IMR-90 (cell line): ENCODE results near the gene NKPD1. TPM values are rescaled to one million over a fixed set of nuclear protein-coding genes. Genes with fewer than 3 reads are reported as not detected.
A peak's percentile ranks its signal among the peaks of the same experiment; 100 is the strongest.

Experiments used
- ATAC-seq: fragments of 200-7000 bp; cut with Tn5 transposase; 2 replicates; pipeline ENCODE4 v1.9.1; 2020; ENCODE audit warnings: low read depth, mild to moderate bottlenecking, moderate library complexity
- BruUV-seq: library from RNA; stranded (reverse); fragments of 400-500 nt; replicated peaks from 2 replicates; lab custom pipeline; 2021; lab: Mats Ljungman, UMichigan
- CTCF ChIA-PET: fragments of 300-600 bp; formaldehyde crosslinking; extraction: SDS; loops from one replicate; lab custom pipeline; 2021; ENCODE audit warnings: antibody characterized with exemption; lab: Yijun Ruan, JAX
- POLR2A ChIA-PET: fragments of 300-600 bp; sonication (Branson Sonifier 250); formaldehyde crosslinking; loops from one replicate; lab custom pipeline; 2022; ENCODE audit warnings: antibody characterized with exemption; ENCODE audit not compliant: unreplicated experiment; lab: Charles Lee
- DNase-seq: peaks from one replicate; pipeline ENCODE4 v3.0.0; 2013
- H2AFZ ChIP-seq: replicated peaks from 2 replicates; pipeline ENCODE3; 2013; ENCODE audit warnings: low read length, mild to moderate bottlenecking; ENCODE audit not compliant: poor library complexity
- H2AK5ac ChIP-seq: 2 replicates; pipeline ENCODE4 v1.6.1; 2013; ENCODE audit warnings: low read depth, low read length, inconsistent platforms
- H2AK9ac ChIP-seq: replicated peaks from 2 replicates; pipeline ENCODE3; 2013; ENCODE audit warnings: mild to moderate bottlenecking, low read depth, low read length, moderate library complexity; ENCODE audit not compliant: poor library complexity
- H2BK120ac ChIP-seq: 2 replicates; pipeline ENCODE4 v1.6.1; 2013; ENCODE audit warnings: low read depth, low read length, inconsistent platforms
- H2BK15ac ChIP-seq: 3 replicates; pipeline ENCODE4 v1.6.1; 2013; ENCODE audit warnings: low read depth, low read length, inconsistent platforms
- H2BK20ac ChIP-seq: 2 replicates; pipeline ENCODE4 v1.6.1; 2013; ENCODE audit warnings: low read depth, mild to moderate bottlenecking, inconsistent platforms, low read length, moderate library complexity
- H2BK5ac ChIP-seq: 2 replicates; pipeline ENCODE4 v1.6.1; 2013; ENCODE audit warnings: mild to moderate bottlenecking, low read depth, low read length, inconsistent platforms; ENCODE audit not compliant: poor library complexity, severe bottlenecking
- H3K14ac ChIP-seq: replicated peaks from 2 replicates; pipeline ENCODE4 v1.6.1; 2013; ENCODE audit warnings: low read depth, low read length, inconsistent platforms
- H3K18ac ChIP-seq: 2 replicates; pipeline ENCODE4 v1.6.1; 2013; ENCODE audit warnings: low read depth, low read length, control low read depth
- H3K23ac ChIP-seq: 2 replicates; pipeline ENCODE4 v1.6.1; 2013; ENCODE audit warnings: low read depth, low read length, inconsistent platforms
- H3K27ac ChIP-seq: 2 replicates; pipeline ENCODE4 v1.5.1; 2013; ENCODE audit warnings: mild to moderate bottlenecking, control low read depth, low read length; ENCODE audit not compliant: insufficient read depth
- H3K27me3 ChIP-seq: 2 replicates; pipeline ENCODE4 v1.6.1; 2013; ENCODE audit warnings: low read length; ENCODE audit not compliant: control insufficient read depth, insufficient read depth
- H3K36me3 ChIP-seq: 2 replicates; pipeline ENCODE4 v1.6.1; 2013; ENCODE audit warnings: low read length, mixed read lengths; ENCODE audit not compliant: control insufficient read depth, insufficient read depth
- H3K4ac ChIP-seq: 2 replicates; pipeline ENCODE4 v1.6.1; 2013; ENCODE audit warnings: low read depth, low read length, inconsistent platforms
- H3K4me1 ChIP-seq: 2 replicates; pipeline ENCODE4 v1.6.1; 2013; ENCODE audit warnings: low read length, mixed read lengths; ENCODE audit not compliant: control insufficient read depth, insufficient read depth
- H3K4me2 ChIP-seq: 2 replicates; pipeline ENCODE4 v1.6.1; 2013; ENCODE audit warnings: low read depth, mild to moderate bottlenecking, control low read depth, low read length, moderate library complexity
- H3K4me3 ChIP-seq: 2 replicates; pipeline ENCODE4 v1.5.1; 2013; ENCODE audit warnings: low read depth, mild to moderate bottlenecking, control low read depth, low read length, moderate library complexity; ENCODE audit not compliant: insufficient read depth
- H3K56ac ChIP-seq: 2 replicates; pipeline ENCODE4 v1.6.1; 2013; ENCODE audit warnings: low read length, inconsistent platforms; ENCODE audit not compliant: insufficient read depth; ENCODE audit errors: extremely low read depth
- H3K79me1 ChIP-seq, 2 experiments: 2 replicates each; pipeline ENCODE4 v1.6.1; 2013; ENCODE audit warnings: low read length in 2 of 2, inconsistent platforms in 1 of 2, low read depth in 1 of 2
- H3K9ac ChIP-seq: 2 replicates; pipeline ENCODE4 v1.6.1; 2013; ENCODE audit warnings: low read depth, low read length, control low read depth
- H3K9me1 ChIP-seq: 2 replicates; pipeline ENCODE4 v1.6.1; 2013; ENCODE audit warnings: low read length, inconsistent platforms; ENCODE audit not compliant: insufficient read depth
- H3K9me3 ChIP-seq: 2 replicates; pipeline ENCODE4 v1.6.1; 2013; ENCODE audit warnings: low read length; ENCODE audit not compliant: control insufficient read depth, insufficient read depth
- H4K20me1 ChIP-seq: 2 replicates; pipeline ENCODE4 v1.6.1; 2013; ENCODE audit warnings: low read length, inconsistent platforms; ENCODE audit not compliant: insufficient read depth
- H4K5ac ChIP-seq: 2 replicates; pipeline ENCODE4 v1.6.1; 2013; ENCODE audit warnings: mild to moderate bottlenecking, low read depth, low read length, control low read depth
- H4K8ac ChIP-seq, 2 experiments: 2 replicates each; pipeline ENCODE4 v1.6.1; 2013; ENCODE audit warnings: low read depth in 2 of 2, low read length in 2 of 2, control low read depth in 1 of 2, inconsistent platforms in 1 of 2
- H4K91ac ChIP-seq: 2 replicates; pipeline ENCODE4 v1.6.1; 2013; ENCODE audit warnings: low read depth, low read length, inconsistent platforms; ENCODE audit not compliant: insufficient read depth
- NFE2L2 ChIP-seq: fragments of 150-350 bp; IDR thresholded peaks from 2 replicates; pipeline ENCODE4 v1.6.1; 2016; ENCODE audit warnings: low read depth, mild to moderate bottlenecking, low read length
- RFX5 ChIP-seq: IDR thresholded peaks from 2 replicates; pipeline ENCODE4 v1.8.0; 2012; ENCODE audit warnings: low read depth, mild to moderate bottlenecking, low read length, moderate library complexity
- WGBS, 2 experiments: methylation state at CpG; one replicate each; pipeline versions ENCODE4 v1.1.5 to v1.1.7; 2013; ENCODE audit warnings: missing lambda C conversion rate in 2 of 2; ENCODE audit not compliant: insufficient read length in 1 of 2; ENCODE audit errors: extremely low coverage in 2 of 2; 5-methylcytosine and 5-hydroxymethylcytosine counted together
- dilution Hi-C: fragments of 300-500 bp; cut with HindIII; formaldehyde crosslinking; loops from one replicate; pipeline ENCODE4 v1.14.3; 2018; ENCODE audit warnings: low sequenced_read_pairs; ENCODE audit not compliant: unreplicated experiment
- in situ Hi-C: fragments of 300-500 bp; cut with MboI; formaldehyde crosslinking; loops from 3 replicates; pipeline ENCODE4 v1.14.3; 2019; ENCODE audit warnings: low sequenced_read_pairs, inconsistent platforms, mixed read lengths
- intact Hi-C: fragments of 100-400 bp; cut with micrococcal nuclease; formaldehyde crosslinking; loops from 2 replicates; pipeline ENCODE4 v1.10.0; 2022
- polyA plus RNA-seq, 3 experiments: library from polyadenylated mRNA; depleted of rRNA; stranded (reverse); fragments of >200 nt; gene quantifications; 2 replicates each; pipeline ENCODE4 v1.2.3, GENCODE V29; 2012; ENCODE audit warnings: low replicate concordance in 1 of 3
- total RNA-seq: library from RNA; depleted of rRNA; stranded (reverse); fragments of >200 nt; gene quantifications from 2 replicates; pipeline ENCODE4 v1.2.3, GENCODE V29; 2012
- TF ChIP-seq, protein P1 (sequence below): conservative IDR thresholded peaks from 2 replicates; pipeline ENCODE4 v1.5.1; 2012; ENCODE audit warnings: mild to moderate bottlenecking, low read depth, low read length, improper control_type of control experiment

The NKPD1 gene
- total and polyA plus RNA-seq, 2 of the 4 experiments (the other 2 are of a cell fraction), result under 0.01 to 0.09 TPM

DNA sequence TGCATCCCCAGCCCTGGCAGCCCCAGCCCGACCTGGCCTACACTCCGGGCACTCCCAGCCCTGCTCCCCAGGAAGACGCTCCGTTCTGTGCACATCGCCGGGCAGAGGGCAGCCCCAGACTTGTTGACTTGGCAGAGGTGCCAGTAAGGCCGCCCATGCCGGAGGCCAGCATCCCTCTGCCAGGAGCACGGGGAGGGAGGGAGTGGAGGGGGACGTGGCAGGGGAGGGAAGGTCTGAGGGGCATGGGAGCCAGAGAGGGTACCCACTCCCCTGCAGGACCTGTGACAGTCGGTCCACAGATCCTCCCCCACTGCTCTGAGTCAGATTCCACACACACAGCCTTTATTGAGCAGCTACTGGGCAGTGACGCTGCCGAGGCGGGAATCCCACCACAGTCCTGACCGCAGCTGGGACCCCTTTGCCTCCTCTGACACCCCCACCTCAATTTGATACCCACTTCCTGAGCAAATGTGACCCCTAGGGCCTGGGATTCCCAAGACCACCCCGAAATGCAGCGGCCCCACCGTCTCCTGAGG, 1.9 kb upstream of the NKPD1 start:
- Histone ChIP-seq H4K91ac (no peak overlapping the region), H3K4me1 (peaks cover 2% of the 10 kb centered on the region; the same call in 1 of the 2 replicates), H3K14ac (no peak overlapping the region), H2AFZ (peak overlapping the region; percentile 29), H4K20me1 (peaks cover 5% of the 10 kb centered on the region; the same call in 1 of the 2 replicates), H2AK5ac (no peak overlapping the region), H2BK120ac (no peak overlapping the region), H3K56ac (no peak overlapping the region), H4K5ac (no peak overlapping the region), H2AK9ac (no peak overlapping the region), H3K9ac (no peak overlapping the region), H3K27me3 (peaks cover 22% of the 10 kb centered on the region), H2BK15ac (no peak overlapping the region), H4K8ac (no peak overlapping the region), H3K4ac (no peak overlapping the region), H3K4me2 (no peak overlapping the region), H3K79me1 (no peaks in the 10 kb centered on the region), H3K36me3 (no peaks in the 10 kb centered on the region), H2BK5ac (no peak overlapping the region), H3K9me3 (no peaks in the 10 kb centered on the region), H3K9me1 (no peaks in the 10 kb centered on the region), H3K18ac (no peak overlapping the region), H3K23ac (no peak overlapping the region), H2BK20ac (no peak overlapping the region), H3K4me3 (no peak overlapping the region), H3K27ac (no peak overlapping the region)
- ChIA-PET POLR2A (no interaction called here), CTCF (interaction anchor here (0.6 kb wide), 1 partner anchor 86 kb away, joined by 3 read pairs; no protein-coding TSS in a partner anchor)
- TF ChIP-seq, protein P1, sequence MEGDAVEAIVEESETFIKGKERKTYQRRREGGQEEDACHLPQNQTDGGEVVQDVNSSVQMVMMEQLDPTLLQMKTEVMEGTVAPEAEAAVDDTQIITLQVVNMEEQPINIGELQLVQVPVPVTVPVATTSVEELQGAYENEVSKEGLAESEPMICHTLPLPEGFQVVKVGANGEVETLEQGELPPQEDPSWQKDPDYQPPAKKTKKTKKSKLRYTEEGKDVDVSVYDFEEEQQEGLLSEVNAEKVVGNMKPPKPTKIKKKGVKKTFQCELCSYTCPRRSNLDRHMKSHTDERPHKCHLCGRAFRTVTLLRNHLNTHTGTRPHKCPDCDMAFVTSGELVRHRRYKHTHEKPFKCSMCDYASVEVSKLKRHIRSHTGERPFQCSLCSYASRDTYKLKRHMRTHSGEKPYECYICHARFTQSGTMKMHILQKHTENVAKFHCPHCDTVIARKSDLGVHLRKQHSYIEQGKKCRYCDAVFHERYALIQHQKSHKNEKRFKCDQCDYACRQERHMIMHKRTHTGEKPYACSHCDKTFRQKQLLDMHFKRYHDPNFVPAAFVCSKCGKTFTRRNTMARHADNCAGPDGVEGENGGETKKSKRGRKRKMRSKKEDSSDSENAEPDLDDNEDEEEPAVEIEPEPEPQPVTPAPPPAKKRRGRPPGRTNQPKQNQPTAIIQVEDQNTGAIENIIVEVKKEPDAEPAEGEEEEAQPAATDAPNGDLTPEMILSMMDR, result no peak
- no peak for TF ChIP-seq NFE2L2
- no peak for TF ChIP-seq RFX5
- in situ Hi-C loops, result no loop called here
- WGBS, 2 experiments, result 90% methylated on average over 2 of the region's 18 CpGs; no CpG with 5 or more reads in 1 of the 2 experiments
- no peak for ATAC-seq
- DNase-seq, result no peak
- dilution Hi-C loops, result no loop called here
- intact Hi-C loops, result loop anchor here (1.0 kb wide), 2 partner anchors 86 to 176 kb away; no protein-coding TSS in a partner anchor
- no TSS peak for BruUV-seq
